PC-9 (cell line): ENCODE results near the gene ULK1.

Source experiments
- EZH2 ChIP-seq: fragments of 200-600 bp; sonication (generic); IDR thresholded peaks from 2 replicates; pipeline ENCODE4 v1.8.0; 2017; ENCODE audit warnings: antibody characterized with exemption, low read depth
- TF ChIP-seq, protein P1 (sequence below): fragments of 200-600 bp; sonication (generic); conservative IDR thresholded peaks from 2 replicates; pipeline ENCODE4 v1.6.1; 2017; ENCODE audit warnings: mixed run types, antibody characterized with exemption, mild to moderate bottlenecking, moderate library complexity

DNA sequence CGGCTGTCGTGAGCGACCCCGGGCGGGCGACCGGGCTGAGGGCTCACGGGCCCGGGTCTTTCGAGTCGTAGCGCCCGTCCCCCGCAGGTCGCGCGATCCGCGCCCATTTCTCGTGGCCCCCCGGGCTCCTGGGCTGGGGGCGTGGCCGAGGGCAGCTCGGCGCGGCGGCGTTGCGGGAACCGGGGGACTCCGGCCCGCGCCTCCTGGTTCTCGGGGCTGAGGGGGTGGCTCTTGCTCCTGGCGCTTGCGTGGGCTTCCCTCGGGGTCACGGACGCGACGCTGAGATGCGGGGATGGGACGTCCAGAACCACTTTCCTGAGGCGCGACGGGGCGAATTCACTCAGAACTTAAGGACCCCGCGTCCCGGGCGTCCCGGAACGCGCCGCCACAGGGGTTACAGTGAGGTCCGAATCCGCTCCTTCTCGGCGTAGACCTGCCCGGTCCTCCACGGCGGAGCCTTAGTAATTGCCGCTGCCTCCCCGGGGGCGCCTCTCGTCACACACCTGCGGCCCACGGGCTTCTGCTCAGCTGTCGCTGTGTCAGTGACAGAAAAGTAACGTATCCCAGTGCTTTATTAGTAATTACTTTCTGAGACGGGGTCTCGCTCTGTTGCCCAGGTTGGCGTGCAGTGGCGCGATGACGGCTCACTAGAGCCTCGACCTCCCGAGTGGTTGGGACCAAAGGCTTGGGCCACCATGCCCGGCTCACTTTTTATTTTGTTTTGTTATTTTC lies 55.9 kb downstream of the ULK1 start:
- TF ChIP-seq, protein P1, sequence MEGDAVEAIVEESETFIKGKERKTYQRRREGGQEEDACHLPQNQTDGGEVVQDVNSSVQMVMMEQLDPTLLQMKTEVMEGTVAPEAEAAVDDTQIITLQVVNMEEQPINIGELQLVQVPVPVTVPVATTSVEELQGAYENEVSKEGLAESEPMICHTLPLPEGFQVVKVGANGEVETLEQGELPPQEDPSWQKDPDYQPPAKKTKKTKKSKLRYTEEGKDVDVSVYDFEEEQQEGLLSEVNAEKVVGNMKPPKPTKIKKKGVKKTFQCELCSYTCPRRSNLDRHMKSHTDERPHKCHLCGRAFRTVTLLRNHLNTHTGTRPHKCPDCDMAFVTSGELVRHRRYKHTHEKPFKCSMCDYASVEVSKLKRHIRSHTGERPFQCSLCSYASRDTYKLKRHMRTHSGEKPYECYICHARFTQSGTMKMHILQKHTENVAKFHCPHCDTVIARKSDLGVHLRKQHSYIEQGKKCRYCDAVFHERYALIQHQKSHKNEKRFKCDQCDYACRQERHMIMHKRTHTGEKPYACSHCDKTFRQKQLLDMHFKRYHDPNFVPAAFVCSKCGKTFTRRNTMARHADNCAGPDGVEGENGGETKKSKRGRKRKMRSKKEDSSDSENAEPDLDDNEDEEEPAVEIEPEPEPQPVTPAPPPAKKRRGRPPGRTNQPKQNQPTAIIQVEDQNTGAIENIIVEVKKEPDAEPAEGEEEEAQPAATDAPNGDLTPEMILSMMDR, result no peak
- TF ChIP-seq EZH2, result no peak
